HepG2 (cell line): ENCODE data around the gene H3-3A.

Source experiments
- ASH2L ChIP-seq: fragments of 300-600, 200-600 bp; sonication (generic); IDR thresholded peaks from 2 replicates; pipeline ENCODE4 v1.7.0; 2017; ENCODE audit warnings: low read depth, mild to moderate bottlenecking, moderate library complexity, mixed read lengths, low read length; ENCODE audit not compliant: insufficient read length
- ATF5 ChIP-seq: sonication (generic); formaldehyde crosslinking; IDR thresholded peaks from 2 replicates; pipeline ENCODE4 v1.4.0; 2020; ENCODE audit warnings: mild to moderate bottlenecking, low read depth, missing genetic modification reagents
- CC2D1A ChIP-seq: sonication (generic); formaldehyde crosslinking; IDR thresholded peaks from 2 replicates; pipeline ENCODE4 v1.8.1; 2023; ENCODE audit warnings: mild to moderate bottlenecking, missing genetic modification reagents
- CTCF ChIP-seq: sonication (generic); formaldehyde crosslinking; IDR thresholded peaks from 2 replicates; pipeline ENCODE4 v1.5.0; 2020; ENCODE audit warnings: mild to moderate bottlenecking, missing genetic modification reagents, moderate library complexity
- PRDM4 ChIP-seq: sonication (generic); formaldehyde crosslinking; IDR thresholded peaks from 2 replicates; pipeline ENCODE4 v1.9.0; 2021; ENCODE audit warnings: missing genetic modification reagents, borderline replicate concordance
- SP1 ChIP-seq, 2 experiments: fragments of 450-650 bp in 1 of 2; sonication (generic) in 1 of 2; formaldehyde crosslinking in 1 of 2; IDR thresholded peaks; 2 replicates each; pipeline versions ENCODE4 v1.4.0 to v1.6.1; 2016 to 2020; ENCODE audit warnings: missing genetic modification reagents in 1 of 2
- TSC22D2 ChIP-seq: sonication (generic); formaldehyde crosslinking; IDR thresholded peaks from 2 replicates; pipeline ENCODE4 v1.5.1; 2020; ENCODE audit warnings: missing genetic modification reagents, mild to moderate bottlenecking, borderline replicate concordance
- ZNF367 ChIP-seq: sonication (generic); formaldehyde crosslinking; IDR thresholded peaks from 2 replicates; pipeline ENCODE4 v1.4.0; 2020; ENCODE audit warnings: missing genetic modification reagents, borderline replicate concordance

- TF ChIP-seq ZNF367 (CRISPR knock-in tag), result no peak
- TF ChIP-seq CC2D1A, result no peak
- TF ChIP-seq ATF5 (CRISPR knock-in tag), result no peak
- no peak for TF ChIP-seq CTCF (CRISPR knock-in tag)
- TF ChIP-seq SP1 (IDR thresholded peaks at IDR 0.05), result no peak
- TF ChIP-seq SP1 (CRISPR knock-in tag; IDR thresholded peaks at IDR 0.05), result no peak
- TF ChIP-seq ASH2L, result no peak
- TF ChIP-seq TSC22D2 (CRISPR knock-in tag), result no peak
- TF ChIP-seq PRDM4, result no peak
These were observed 884 bp downstream of the H3-3A start for GRCh38 chr1:226063224-226063976.
